ENCODE results near the gene MAK. TPM values are rescaled to one million over a fixed set of nuclear protein-coding genes. Genes with fewer than 3 reads are reported as not detected.

The MAK gene
- total and polyA plus RNA-seq, 2 of the 13 experiments (the other 11 are each of a cell fraction or from before 2014, with no cell fraction given) = 0.04 TPM; not detected in 1

DNA sequence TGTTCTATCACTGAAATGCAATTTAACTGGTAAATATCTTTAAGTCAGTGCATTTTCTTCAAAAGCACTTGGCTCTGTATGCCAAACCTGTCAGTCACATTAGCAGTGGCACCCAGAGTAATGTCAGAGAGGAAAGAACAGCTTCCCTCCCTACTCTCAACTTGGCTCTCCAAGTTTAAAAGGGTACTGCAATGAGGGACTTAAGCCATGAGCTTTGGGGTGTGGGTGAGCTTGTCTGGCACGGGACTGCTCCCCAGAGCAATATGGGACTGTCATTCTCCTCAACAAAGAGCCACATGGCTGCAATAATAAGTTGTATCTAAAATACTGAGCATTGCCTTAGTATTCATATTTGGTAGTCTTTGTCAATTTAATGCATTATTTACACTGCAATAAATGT, 39.5 kb upstream of the MAK start (continued):
- no peak for TF ChIP-seq ZNF879 (CRISPR knock-in tag; IDR thresholded peaks at IDR 0.05)
- TF ChIP-seq TEAD2 (CRISPR knock-in tag; IDR thresholded peaks at IDR 0.05) = no peak

DNA sequence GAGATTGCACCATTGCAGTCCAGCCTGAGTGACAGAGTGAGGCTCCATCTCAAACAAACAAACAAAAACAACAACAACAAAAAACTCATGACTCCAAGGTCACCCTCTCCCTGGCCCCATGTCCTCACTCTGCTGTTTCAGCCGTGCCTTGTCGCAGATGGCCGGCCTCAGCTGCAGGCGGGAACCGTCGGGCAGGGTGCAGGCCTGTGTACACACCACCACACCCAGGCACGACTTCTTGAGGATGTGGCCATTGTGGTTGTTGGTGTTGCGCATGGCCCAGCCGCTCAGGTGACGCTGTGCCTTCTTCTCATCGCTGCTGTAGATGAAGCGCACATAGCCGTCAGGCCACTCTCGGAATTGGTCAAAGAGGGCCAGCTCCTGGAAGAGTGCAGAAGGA, 38.7 kb upstream of the MAK start:
- Histone ChIP-seq H3K4me3 (replicated peaks in 1 of 3; ENCODE audit: insufficient read depth in 1 of 3, low read depth in 2 of 3, low read length in 3 of 3) (no peak overlapping the region), H3K9me3 (ENCODE audit: low read length) (no peaks in the 10 kb centered on the region), H4K20me1 (ENCODE audit: insufficient read depth, low read length) (no peaks in the 10 kb centered on the region), H3K27me3 (ENCODE audit: control insufficient read depth in 1 of 2, insufficient read depth in 2 of 2, low read length in 2 of 2) (peaks cover 4 to 24% of the 10 kb centered on the region in 2 experiments; a peak in 3 of 5 replicates), H3K27ac (ENCODE audit: extremely low read length, insufficient read depth, low read length) (no peak overlapping the region), H3K4me1 (ENCODE audit: insufficient read depth, low read length) (0 out of 2 replicates have a peak, but pooled peaks cover 4% of the 10 kb centered on the region), H3K9ac (ENCODE audit: insufficient read depth, low read depth, low read length) (no peak overlapping the region), H3K36me3 (replicated peaks in 1 of 2; ENCODE audit: control insufficient read depth in 1 of 2, insufficient read depth in 2 of 2, low read length in 2 of 2) (no peaks in the 10 kb centered on the region), H3K79me2 (ENCODE audit: insufficient read depth, low read length) (no peaks in the 10 kb centered on the region), H3K4me2 (ENCODE audit: low read depth, low read length) (no peak overlapping the region), H2AFZ (ENCODE audit: low read length) (no peak overlapping the region)
- TF ChIP-seq, protein P1, sequence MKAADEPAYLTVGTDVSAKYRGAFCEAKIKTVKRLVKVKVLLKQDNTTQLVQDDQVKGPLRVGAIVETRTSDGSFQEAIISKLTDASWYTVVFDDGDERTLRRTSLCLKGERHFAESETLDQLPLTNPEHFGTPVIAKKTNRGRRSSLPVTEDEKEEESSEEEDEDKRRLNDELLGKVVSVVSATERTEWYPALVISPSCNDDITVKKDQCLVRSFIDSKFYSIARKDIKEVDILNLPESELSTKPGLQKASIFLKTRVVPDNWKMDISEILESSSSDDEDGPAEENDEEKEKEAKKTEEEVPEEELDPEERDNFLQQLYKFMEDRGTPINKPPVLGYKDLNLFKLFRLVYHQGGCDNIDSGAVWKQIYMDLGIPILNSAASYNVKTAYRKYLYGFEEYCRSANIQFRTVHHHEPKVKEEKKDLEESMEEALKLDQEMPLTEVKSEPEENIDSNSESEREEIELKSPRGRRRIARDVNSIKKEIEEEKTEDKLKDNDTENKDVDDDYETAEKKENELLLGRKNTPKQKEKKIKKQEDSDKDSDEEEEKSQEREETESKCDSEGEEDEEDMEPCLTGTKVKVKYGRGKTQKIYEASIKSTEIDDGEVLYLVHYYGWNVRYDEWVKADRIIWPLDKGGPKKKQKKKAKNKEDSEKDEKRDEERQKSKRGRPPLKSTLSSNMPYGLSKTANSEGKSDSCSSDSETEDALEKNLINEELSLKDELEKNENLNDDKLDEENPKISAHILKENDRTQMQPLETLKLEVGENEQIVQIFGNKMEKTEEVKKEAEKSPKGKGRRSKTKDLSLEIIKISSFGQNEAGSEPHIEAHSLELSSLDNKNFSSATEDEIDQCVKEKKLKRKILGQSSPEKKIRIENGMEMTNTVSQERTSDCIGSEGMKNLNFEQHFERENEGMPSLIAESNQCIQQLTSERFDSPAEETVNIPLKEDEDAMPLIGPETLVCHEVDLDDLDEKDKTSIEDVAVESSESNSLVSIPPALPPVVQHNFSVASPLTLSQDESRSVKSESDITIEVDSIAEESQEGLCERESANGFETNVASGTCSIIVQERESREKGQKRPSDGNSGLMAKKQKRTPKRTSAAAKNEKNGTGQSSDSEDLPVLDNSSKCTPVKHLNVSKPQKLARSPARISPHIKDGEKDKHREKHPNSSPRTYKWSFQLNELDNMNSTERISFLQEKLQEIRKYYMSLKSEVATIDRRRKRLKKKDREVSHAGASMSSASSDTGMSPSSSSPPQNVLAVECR (CRISPR knock-in tag; IDR thresholded peaks at IDR 0.05; ENCODE audit: borderline replicate concordance) = no peak
- FAIRE-seq (no peak), DNase-seq (ENCODE audit: low spot score) (no peak), ATAC-seq (no peak)
- WGBS (ENCODE audit: low lambda C conversion rate) = 84% methylated on average over 14 of the region's 14 CpGs
- in situ Hi-C loops (cut with HindIII; ENCODE audit: extremely low pct_ligation_motif_present, low pct_unique_long_range_greater_than_20kb) (no loop called here), intact Hi-C loops (cut with micrococcal nuclease; ENCODE audit: unreplicated experiment) (no loop called here)
- CTCF ChIA-PET (ENCODE audit: low intra/inter-chr PET ratio, low total read pairs) = no interaction called here
- no TSS peak for BruUV-seq (replicated peaks)
- POLR2A ChIA-PET = no interaction called here
